ENCODE results near the gene TMF1. TPM values are rescaled to one million over a fixed set of nuclear protein-coding genes. Genes with fewer than 3 reads are reported as not detected.

TMF1 gene
- total and polyA plus RNA-seq, 10 of the 15 experiments (the other 5 are each of a cell fraction or from before 2014, with no cell fraction given), result 7.1 to 24.5 (median 18.6) TPM

DNA sequence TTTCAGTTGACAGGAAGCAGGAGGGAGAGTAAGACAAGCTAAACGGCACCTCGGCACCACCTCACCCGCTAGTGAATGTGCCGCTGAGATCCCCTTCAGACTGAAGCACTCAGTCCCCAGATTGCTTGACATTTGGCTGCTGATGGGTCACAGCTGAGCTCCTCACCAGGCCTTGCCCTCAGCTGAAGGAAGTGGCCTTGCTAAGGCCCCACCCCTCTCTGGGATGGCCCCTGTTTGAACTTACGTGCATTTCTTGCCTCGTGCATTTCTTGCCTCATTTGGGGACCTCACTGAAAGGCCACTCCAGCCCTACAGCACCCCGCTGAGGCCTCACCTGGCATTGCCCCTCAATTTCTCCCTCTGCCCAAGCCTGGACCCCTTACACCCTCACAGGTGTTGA is 78.5 kb downstream of the TMF1 start (continued):
- no peak for TF ChIP-seq MLLT1 (IDR thresholded peaks at IDR 0.05)
- TF ChIP-seq NKRF (conservative IDR thresholded peaks at IDR 0.05), result no peak
- TF ChIP-seq TAF1 (IDR thresholded peaks at IDR 0.05; ENCODE audit: borderline replicate concordance, low read depth, low read length), result no peak
- no peak for TF ChIP-seq NBN (IDR thresholded peaks at IDR 0.05)
- no peak for TF ChIP-seq STAT1 (conservative IDR thresholded peaks at IDR 0.05)

GRCh38 chr3:68972358-68972979 is 79.7 kb downstream of the TMF1 start:
- no peaks in the 10 kb centered on the region for H3K9me3 ChIP-seq (replicated peaks; ENCODE audit: control insufficient read depth, insufficient read depth, low read length)
- no peaks in the 10 kb centered on the region for H4K20me1 ChIP-seq (ENCODE audit: control insufficient read depth, insufficient read depth)
- BruUV-seq (replicated peaks), result no TSS peak
- ATAC-seq (peak; percentile 98), FAIRE-seq (no peak), DNase-seq (ENCODE audit: low read depth, low spot score) (no peak)
- H3K79me2 ChIP-seq (ENCODE audit: control insufficient read depth, insufficient read depth, low read length), result no peaks in the 10 kb centered on the region
- ChIA-PET CTCF (interaction anchor here (0.6 to 2.8 kb wide), 8 partner anchors 8 to 149 kb away, joined by 3 to 11 read pairs (median 6); no protein-coding TSS in a partner anchor), RAD21 (ENCODE audit: unreplicated experiment) (interaction anchor here (1.1 to 1.3 kb wide), 3 partner anchors 27 to 72 kb away, joined by 3 read pairs; no protein-coding TSS in a partner anchor), POLR2A (no interaction called here), SMC1A (ENCODE audit: uncharacterized antibody, unreplicated experiment) (interaction anchor here (0.5 kb wide), 1 partner anchor 22 kb away, joined by 3 read pairs; no protein-coding TSS in a partner anchor)
- H2AFZ ChIP-seq (ENCODE audit: control insufficient read depth, low read depth, low read length), result no peak overlapping the region
- H3K36me3 ChIP-seq (ENCODE audit: control insufficient read depth in 2 of 2, insufficient read depth in 2 of 2, low read length in 1 of 2), result no peaks in the 10 kb centered on the region
- peaks cover 0 to 2% of the 10 kb centered on the region in 2 experiments; a peak in 1 of 4 replicates for H3K27me3 ChIP-seq (replicated peaks in 1 of 2; ENCODE audit: control insufficient read depth in 2 of 2, insufficient read depth in 2 of 2, low read length in 1 of 2)
- no peak overlapping the region for H3K4me3 ChIP-seq
- H3K4me1 ChIP-seq (ENCODE audit: control insufficient read depth, insufficient read depth, low read length), result no peaks in the 10 kb centered on the region
- H3K27ac ChIP-seq (ENCODE audit: control insufficient read depth, insufficient read depth), result no peak overlapping the region
- in situ Hi-C loops (cut with MboI), result no loop called here
- H3K4me2 ChIP-seq (ENCODE audit: control insufficient read depth, insufficient read depth), result no peak overlapping the region
- H3K9ac ChIP-seq (ENCODE audit: control insufficient read depth, insufficient read depth, low read length), result no peak overlapping the region
- WGBS (ENCODE audit: insufficient coverage, insufficient replicate concordance, low lambda C conversion rate, missing lambda C conversion rate), result 33% methylated on average over 11 of the region's 11 CpGs
- intact Hi-C loops (cut with micrococcal nuclease; ENCODE audit: unreplicated experiment), result loop anchor here (1.0 to 10.0 kb wide), 2 partner anchors 79 to 1588 kb away; no protein-coding TSS in a partner anchor
- TF ChIP-seq PAX5 (IDR thresholded peaks at IDR 0.05; ENCODE audit: borderline replicate concordance, low read depth, low read length) (no peak), SMC3 (IDR thresholded peaks at IDR 0.05; ENCODE audit: borderline replicate concordance, low read length) (peak; percentile 60; the same call in 1 of the 2 replicates), ESRRA (IDR thresholded peaks at IDR 0.05; ENCODE audit: low read length) (no peak), ZBTB40 (IDR thresholded peaks at IDR 0.05; ENCODE audit: borderline replicate concordance) (no peak), CTCF (IDR thresholded peaks at IDR 0.05 in 2 of 3, conservative IDR thresholded peaks at IDR 0.05 in 1 of 3; ENCODE audit: control insufficient read depth in 2 of 3, extremely low read depth in 1 of 3, insufficient read depth in 1 of 3, low read depth in 3 of 3, low read length in 3 of 3) (peak; percentile 76 to 80 (median 79)), RAD21 (IDR thresholded peaks at IDR 0.05; ENCODE audit: insufficient read depth, low read depth, low read length) (peak; percentile 75)

All from GM12878 (cell line).